DND-41 (cell line): ENCODE measurements around the gene COQ3.

ENCODE experiments used
- ATAC-seq: fragments of 200-7000 bp; cut with Tn5 transposase; 3 replicates; pipeline ENCODE4 v1.9.1; 2021; ENCODE audit warnings: low read depth; ENCODE audit not compliant: insufficient read depth
- DNase-seq: peaks from one replicate; pipeline ENCODE4 v3.0.0-alpha.2; 2020
- H2AFZ ChIP-seq: 2 replicates; pipeline ENCODE4 v1.6.0; 2012; ENCODE audit warnings: low read depth, low read length
- H3K27ac ChIP-seq: 2 replicates; pipeline ENCODE4 v1.5.1; 2012; ENCODE audit warnings: low read length, inconsistent platforms
- H3K27me3 ChIP-seq: fragments of 200-600 bp; sonication (generic); 2 replicates; pipeline ENCODE4 v1.6.0; 2012; ENCODE audit warnings: low read length, mild to moderate bottlenecking, inconsistent platforms; ENCODE audit not compliant: insufficient read depth, poor library complexity
- H3K36me3 ChIP-seq: 2 replicates; pipeline ENCODE4 v1.5.1; 2012; ENCODE audit warnings: low read length, inconsistent platforms; ENCODE audit not compliant: insufficient read depth
- H3K4me1 ChIP-seq: 2 replicates; pipeline ENCODE4 v1.5.1; 2012; ENCODE audit warnings: mild to moderate bottlenecking, low read length; ENCODE audit not compliant: insufficient read depth
- H3K4me2 ChIP-seq: 2 replicates; pipeline ENCODE4 v1.6.0; 2012; ENCODE audit warnings: mild to moderate bottlenecking, moderate library complexity, low read length, inconsistent platforms; ENCODE audit not compliant: insufficient read depth
- H3K4me3 ChIP-seq, 2 experiments: fragments of 200-600 bp in 1 of 2; shearing (Covaris generic) in 1 of 2; 2 replicates each; pipeline ENCODE4 v1.5.1; 2012 to 2016; ENCODE audit warnings: inconsistent platforms in 2 of 2, low read length in 2 of 2, mild to moderate bottlenecking in 2 of 2, low read depth in 1 of 2, moderate library complexity in 1 of 2
- H3K79me2 ChIP-seq: 2 replicates; pipeline ENCODE4 v1.6.0; 2012; ENCODE audit warnings: low read length, inconsistent platforms; ENCODE audit not compliant: insufficient read depth
- H3K9ac ChIP-seq: 2 replicates; pipeline ENCODE4 v1.6.0; 2012; ENCODE audit warnings: low read depth, mild to moderate bottlenecking, inconsistent platforms, low read length, moderate library complexity
- H3K9me3 ChIP-seq: 2 replicates; pipeline ENCODE4 v1.5.1; 2012; ENCODE audit warnings: low read length, moderate library complexity, mild to moderate bottlenecking, inconsistent platforms; ENCODE audit not compliant: insufficient read depth, severe bottlenecking
- H4K20me1 ChIP-seq: 2 replicates; pipeline ENCODE4 v1.6.0; 2012; ENCODE audit warnings: low read length; ENCODE audit not compliant: insufficient read depth
- EZH2 ChIP-seq: IDR thresholded peaks from 3 replicates; pipeline ENCODE4 v1.6.1; 2012; ENCODE audit warnings: borderline replicate concordance, low read depth, mild to moderate bottlenecking, moderate library complexity, low read length, inconsistent platforms; ENCODE audit not compliant: severe bottlenecking
- TF ChIP-seq, protein P1 (sequence below): IDR thresholded peaks from 2 replicates; pipeline ENCODE4 v1.5.1; 2012; ENCODE audit warnings: borderline replicate concordance, low read length, moderate library complexity, mild to moderate bottlenecking; ENCODE audit not compliant: poor library complexity, severe bottlenecking; ENCODE audit errors: extremely low read depth

The COQ3 gene

GRCh38 chr6:99422912-99423311 lies 28.9 kb upstream of the COQ3 start:
- H3K4me1 ChIP-seq: peaks cover 55% of the 10 kb centered on the region
- H3K9ac ChIP-seq: no peak overlapping the region
- peaks cover 27% of the 10 kb centered on the region for H3K36me3 ChIP-seq
- H3K4me2 ChIP-seq: peak overlapping the region; percentile 80
- no peak overlapping the region; a peak in 1 of 4 replicates for H3K4me3 ChIP-seq
- TF ChIP-seq EZH2: no peak
- TF ChIP-seq, protein P1, sequence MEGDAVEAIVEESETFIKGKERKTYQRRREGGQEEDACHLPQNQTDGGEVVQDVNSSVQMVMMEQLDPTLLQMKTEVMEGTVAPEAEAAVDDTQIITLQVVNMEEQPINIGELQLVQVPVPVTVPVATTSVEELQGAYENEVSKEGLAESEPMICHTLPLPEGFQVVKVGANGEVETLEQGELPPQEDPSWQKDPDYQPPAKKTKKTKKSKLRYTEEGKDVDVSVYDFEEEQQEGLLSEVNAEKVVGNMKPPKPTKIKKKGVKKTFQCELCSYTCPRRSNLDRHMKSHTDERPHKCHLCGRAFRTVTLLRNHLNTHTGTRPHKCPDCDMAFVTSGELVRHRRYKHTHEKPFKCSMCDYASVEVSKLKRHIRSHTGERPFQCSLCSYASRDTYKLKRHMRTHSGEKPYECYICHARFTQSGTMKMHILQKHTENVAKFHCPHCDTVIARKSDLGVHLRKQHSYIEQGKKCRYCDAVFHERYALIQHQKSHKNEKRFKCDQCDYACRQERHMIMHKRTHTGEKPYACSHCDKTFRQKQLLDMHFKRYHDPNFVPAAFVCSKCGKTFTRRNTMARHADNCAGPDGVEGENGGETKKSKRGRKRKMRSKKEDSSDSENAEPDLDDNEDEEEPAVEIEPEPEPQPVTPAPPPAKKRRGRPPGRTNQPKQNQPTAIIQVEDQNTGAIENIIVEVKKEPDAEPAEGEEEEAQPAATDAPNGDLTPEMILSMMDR: no peak
- peaks cover 62% of the 10 kb centered on the region for H4K20me1 ChIP-seq
- no peak for DNase-seq
- H3K79me2 ChIP-seq: peaks cover 94% of the 10 kb centered on the region
- ATAC-seq: no peak
- H3K27ac ChIP-seq: no peak overlapping the region
- no peaks in the 10 kb centered on the region for H3K27me3 ChIP-seq
- no peak overlapping the region for H2AFZ ChIP-seq
- no peaks in the 10 kb centered on the region for H3K9me3 ChIP-seq

GRCh38 chr6:99416892-99417767 lies 23.1 kb upstream of the COQ3 start:
- Histone ChIP-seq H3K36me3 (peaks cover 39% of the 10 kb centered on the region), H3K4me1 (peaks cover 13% of the 10 kb centered on the region), H3K9me3 (no peaks in the 10 kb centered on the region), H4K20me1 (peaks cover 88% of the 10 kb centered on the region), H3K4me3 (no peak overlapping the region), H3K79me2 (peaks cover 100% of the 10 kb centered on the region), H3K27me3 (no peaks in the 10 kb centered on the region), H2AFZ (no peak overlapping the region), H3K9ac (no peak overlapping the region), H3K4me2 (0 out of 2 replicates have a peak overlapping the region, but pooled peaks have one; percentile 2), H3K27ac (no peak overlapping the region)
- TF ChIP-seq, protein P1: no peak
- no peak for TF ChIP-seq EZH2
- no peak for ATAC-seq
- no peak for DNase-seq

- ATAC-seq: no peak
- peaks cover 81% of the 10 kb centered on the region for H4K20me1 ChIP-seq
Measured at GRCh38 chr6:99416226-99416625, 22.2 kb upstream of the COQ3 start.

More at GRCh38 chr6:99416226-99416625, 22.2 kb upstream of the COQ3 start:
- DNase-seq: no peak
- H3K4me3 ChIP-seq: no peak overlapping the region
- H3K79me2 ChIP-seq: peaks cover 100% of the 10 kb centered on the region
- peaks cover 4% of the 10 kb centered on the region; the same call in 1 of the 2 replicates for H3K4me1 ChIP-seq
- no peaks in the 10 kb centered on the region for H3K27me3 ChIP-seq
- H3K27ac ChIP-seq: no peak overlapping the region
- H2AFZ ChIP-seq: no peak overlapping the region
- H3K36me3 ChIP-seq: peaks cover 42% of the 10 kb centered on the region
- no peaks in the 10 kb centered on the region for H3K9me3 ChIP-seq
- no peak overlapping the region for H3K9ac ChIP-seq
- no peak overlapping the region for H3K4me2 ChIP-seq
- TF ChIP-seq, protein P1: no peak
- TF ChIP-seq EZH2: no peak
